PC-9 (cell line): Measurements from ENCODE around the gene MMP24.

ENCODE experiments used
- EZH2 ChIP-seq: fragments of 200-600 bp; sonication (generic); IDR thresholded peaks from 2 replicates; pipeline ENCODE4 v1.8.0; 2017; ENCODE audit warnings: antibody characterized with exemption, low read depth
- TF ChIP-seq, protein P1 (sequence below): fragments of 200-600 bp; sonication (generic); conservative IDR thresholded peaks from 2 replicates; pipeline ENCODE4 v1.6.1; 2017; ENCODE audit warnings: mixed run types, antibody characterized with exemption, mild to moderate bottlenecking, moderate library complexity

DNA sequence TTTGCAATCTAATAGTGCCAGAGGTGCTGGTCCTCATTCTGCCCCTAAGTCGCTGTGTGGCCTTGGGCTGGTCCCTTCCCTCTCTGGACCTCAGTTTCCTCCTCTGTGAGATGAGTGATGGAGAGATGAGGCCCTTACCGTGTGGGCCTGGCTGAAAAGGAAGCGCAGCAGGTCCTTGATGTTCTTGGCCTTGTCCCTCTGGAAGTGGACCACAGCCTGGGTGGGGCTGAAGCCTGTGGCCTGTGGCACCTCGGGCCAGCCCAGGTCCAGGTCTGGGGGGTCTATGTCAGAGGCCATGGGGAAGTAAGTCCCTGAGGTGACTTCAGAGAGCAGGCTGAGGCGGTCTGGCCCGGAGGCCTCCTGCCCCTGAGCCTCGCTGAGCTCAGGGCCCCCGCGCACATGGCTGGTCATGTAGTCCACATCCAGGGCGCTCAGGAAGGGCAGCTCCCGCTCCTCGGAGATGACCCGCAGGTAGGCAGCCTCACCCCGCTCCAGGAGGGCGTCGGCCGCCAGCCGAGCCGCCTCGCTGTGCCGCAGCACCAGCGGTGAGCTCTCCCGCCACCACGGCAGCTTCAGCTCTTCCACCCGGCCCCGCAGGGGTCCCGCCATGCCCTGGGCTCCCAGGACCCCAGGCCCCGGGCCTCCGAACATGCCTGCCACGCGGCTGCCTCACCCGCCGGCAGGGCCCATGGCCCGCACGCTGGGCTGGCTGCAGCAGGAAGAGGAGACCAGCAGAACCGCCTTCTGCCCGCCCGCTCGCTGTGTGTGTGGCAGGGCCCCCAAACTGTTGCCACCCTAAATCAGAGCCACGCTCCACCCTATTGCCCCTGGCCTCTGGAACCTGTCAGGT, 65.4 kb downstream of the MMP24 start, which contains the start of gene FAM83C:
- TF ChIP-seq, protein P1, sequence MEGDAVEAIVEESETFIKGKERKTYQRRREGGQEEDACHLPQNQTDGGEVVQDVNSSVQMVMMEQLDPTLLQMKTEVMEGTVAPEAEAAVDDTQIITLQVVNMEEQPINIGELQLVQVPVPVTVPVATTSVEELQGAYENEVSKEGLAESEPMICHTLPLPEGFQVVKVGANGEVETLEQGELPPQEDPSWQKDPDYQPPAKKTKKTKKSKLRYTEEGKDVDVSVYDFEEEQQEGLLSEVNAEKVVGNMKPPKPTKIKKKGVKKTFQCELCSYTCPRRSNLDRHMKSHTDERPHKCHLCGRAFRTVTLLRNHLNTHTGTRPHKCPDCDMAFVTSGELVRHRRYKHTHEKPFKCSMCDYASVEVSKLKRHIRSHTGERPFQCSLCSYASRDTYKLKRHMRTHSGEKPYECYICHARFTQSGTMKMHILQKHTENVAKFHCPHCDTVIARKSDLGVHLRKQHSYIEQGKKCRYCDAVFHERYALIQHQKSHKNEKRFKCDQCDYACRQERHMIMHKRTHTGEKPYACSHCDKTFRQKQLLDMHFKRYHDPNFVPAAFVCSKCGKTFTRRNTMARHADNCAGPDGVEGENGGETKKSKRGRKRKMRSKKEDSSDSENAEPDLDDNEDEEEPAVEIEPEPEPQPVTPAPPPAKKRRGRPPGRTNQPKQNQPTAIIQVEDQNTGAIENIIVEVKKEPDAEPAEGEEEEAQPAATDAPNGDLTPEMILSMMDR = no peak
- TF ChIP-seq EZH2 = no peak
